ENCODE measurements around the gene NHERF1. TPM values are rescaled to one million over a fixed set of nuclear protein-coding genes. Genes with fewer than 3 reads are reported as not detected.
A peak's percentile ranks its signal among the peaks of the same experiment; 100 is the strongest.

NHERF1 gene
- total and polyA plus RNA-seq, 2 donors from 2014 or later = 71.3 to 448 TPM

DNA sequence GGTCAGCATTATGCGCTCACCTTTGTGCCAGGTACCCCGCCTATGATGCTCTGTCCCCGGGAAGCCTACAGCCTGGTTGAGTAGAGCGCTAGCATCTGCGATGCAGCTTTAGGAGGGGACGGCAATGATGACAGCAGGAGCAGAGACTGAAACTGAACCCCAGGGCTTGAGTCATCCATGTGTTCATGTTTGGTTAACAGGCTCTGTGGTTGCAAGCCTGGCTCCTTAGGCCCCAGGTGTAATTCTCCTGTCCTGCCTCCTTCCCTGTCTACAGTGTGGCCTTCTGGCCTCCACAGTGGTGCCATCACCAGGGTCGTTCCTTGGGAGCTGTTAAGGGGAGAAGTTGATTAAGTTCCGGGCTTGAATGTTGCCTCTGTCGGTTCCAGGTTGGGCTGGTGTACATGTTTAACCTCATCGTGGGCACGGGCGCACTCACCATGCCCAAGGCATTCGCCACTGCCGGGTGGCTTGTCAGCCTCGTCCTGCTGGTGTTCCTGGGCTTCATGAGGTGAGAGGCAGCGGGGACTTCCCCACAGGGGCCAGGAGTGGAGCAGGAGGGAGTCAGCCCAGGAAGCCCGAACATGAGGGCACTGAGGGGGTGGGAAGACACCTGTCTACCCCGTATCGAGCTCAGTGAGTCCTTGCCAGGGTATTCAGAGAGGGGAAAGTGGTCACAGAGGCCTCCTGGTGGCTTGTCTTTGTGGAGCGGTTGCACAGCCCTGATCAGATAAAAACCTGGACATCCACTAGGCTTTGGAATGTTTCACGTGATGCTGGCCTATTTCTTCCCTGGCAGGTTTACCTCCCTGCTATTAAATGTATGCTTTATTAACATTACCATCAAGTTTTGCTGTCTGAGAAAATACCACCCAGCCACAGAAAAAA lies 36.9 kb downstream of the NHERF1 start:
- intact Hi-C loops (cut with DNase I) = no loop called here
- Histone ChIP-seq H3K9ac (ENCODE audit: low read length in 3 of 3) (no peak overlapping the region), H3K4me3 (ENCODE audit: low read length in 3 of 3) (no peak overlapping the region), H3K27me3 (ENCODE audit: control insufficient read depth, insufficient read depth, low read length) (no peaks in the 10 kb centered on the region), H3K9me3 (ENCODE audit: control insufficient read depth in 2 of 3, insufficient read depth in 1 of 3, low read length in 3 of 3) (no peaks in the 10 kb centered on the region), H3K4me1 (ENCODE audit: control insufficient read depth in 2 of 3, insufficient read depth in 2 of 3, low read depth in 1 of 3, low read length in 3 of 3) (no peaks in the 10 kb centered on the region), H3K27ac (ENCODE audit: low read depth in 2 of 2, low read length in 2 of 2) (no peak overlapping the region), H3K36me3 (ENCODE audit: control insufficient read depth in 2 of 3, insufficient read depth in 3 of 3, low read length in 3 of 3) (peaks cover 0 to 5% (median 0%) of the 10 kb centered on the region in 3 donors)
- DNase-seq (no peak), FAIRE-seq (no peak)
- TF ChIP-seq, protein P1, sequence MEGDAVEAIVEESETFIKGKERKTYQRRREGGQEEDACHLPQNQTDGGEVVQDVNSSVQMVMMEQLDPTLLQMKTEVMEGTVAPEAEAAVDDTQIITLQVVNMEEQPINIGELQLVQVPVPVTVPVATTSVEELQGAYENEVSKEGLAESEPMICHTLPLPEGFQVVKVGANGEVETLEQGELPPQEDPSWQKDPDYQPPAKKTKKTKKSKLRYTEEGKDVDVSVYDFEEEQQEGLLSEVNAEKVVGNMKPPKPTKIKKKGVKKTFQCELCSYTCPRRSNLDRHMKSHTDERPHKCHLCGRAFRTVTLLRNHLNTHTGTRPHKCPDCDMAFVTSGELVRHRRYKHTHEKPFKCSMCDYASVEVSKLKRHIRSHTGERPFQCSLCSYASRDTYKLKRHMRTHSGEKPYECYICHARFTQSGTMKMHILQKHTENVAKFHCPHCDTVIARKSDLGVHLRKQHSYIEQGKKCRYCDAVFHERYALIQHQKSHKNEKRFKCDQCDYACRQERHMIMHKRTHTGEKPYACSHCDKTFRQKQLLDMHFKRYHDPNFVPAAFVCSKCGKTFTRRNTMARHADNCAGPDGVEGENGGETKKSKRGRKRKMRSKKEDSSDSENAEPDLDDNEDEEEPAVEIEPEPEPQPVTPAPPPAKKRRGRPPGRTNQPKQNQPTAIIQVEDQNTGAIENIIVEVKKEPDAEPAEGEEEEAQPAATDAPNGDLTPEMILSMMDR (IDR thresholded peaks at IDR 0.05; ENCODE audit: borderline replicate concordance, extremely low read depth, insufficient read depth) = no peak

DNA sequence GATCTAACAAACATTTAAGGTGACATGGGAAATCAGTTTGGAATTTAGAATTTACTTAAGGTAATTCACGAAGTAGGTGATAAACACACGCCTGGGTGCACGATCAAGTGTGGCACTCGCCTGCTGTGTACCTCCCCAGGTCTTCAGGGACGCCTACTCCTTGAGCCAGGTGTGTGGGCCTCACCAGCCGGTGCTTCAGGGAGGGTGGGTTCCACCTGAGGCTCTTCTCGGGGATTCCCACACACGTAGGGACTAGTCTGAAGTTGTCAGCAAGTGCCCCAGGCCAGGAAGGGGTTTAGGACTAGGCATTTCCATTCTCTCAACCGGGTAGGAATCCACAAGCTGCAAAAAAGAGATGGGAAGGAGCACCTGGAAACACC lies 37.5 kb downstream of the NHERF1 start:
- TF ChIP-seq, protein P1 (IDR thresholded peaks at IDR 0.05; ENCODE audit: borderline replicate concordance, extremely low read depth, insufficient read depth) = no peak
- Histone ChIP-seq H3K36me3 (ENCODE audit: control insufficient read depth in 2 of 3, insufficient read depth in 3 of 3, low read length in 3 of 3) (peaks cover 0 to 5% (median 0%) of the 10 kb centered on the region in 3 donors), H3K9ac (ENCODE audit: low read length in 3 of 3) (no peak overlapping the region), H3K27ac (ENCODE audit: low read depth in 2 of 2, low read length in 2 of 2) (no peak overlapping the region), H3K4me3 (ENCODE audit: low read length in 3 of 3) (no peak overlapping the region), H3K4me1 (ENCODE audit: control insufficient read depth in 2 of 3, insufficient read depth in 2 of 3, low read depth in 1 of 3, low read length in 3 of 3) (no peaks in the 10 kb centered on the region), H3K9me3 (ENCODE audit: control insufficient read depth in 2 of 3, insufficient read depth in 1 of 3, low read length in 3 of 3) (no peaks in the 10 kb centered on the region), H3K27me3 (ENCODE audit: control insufficient read depth, insufficient read depth, low read length) (no peaks in the 10 kb centered on the region)
- intact Hi-C loops (cut with DNase I) = no loop called here
- no peak for DNase-seq
- no peak for FAIRE-seq

DNA sequence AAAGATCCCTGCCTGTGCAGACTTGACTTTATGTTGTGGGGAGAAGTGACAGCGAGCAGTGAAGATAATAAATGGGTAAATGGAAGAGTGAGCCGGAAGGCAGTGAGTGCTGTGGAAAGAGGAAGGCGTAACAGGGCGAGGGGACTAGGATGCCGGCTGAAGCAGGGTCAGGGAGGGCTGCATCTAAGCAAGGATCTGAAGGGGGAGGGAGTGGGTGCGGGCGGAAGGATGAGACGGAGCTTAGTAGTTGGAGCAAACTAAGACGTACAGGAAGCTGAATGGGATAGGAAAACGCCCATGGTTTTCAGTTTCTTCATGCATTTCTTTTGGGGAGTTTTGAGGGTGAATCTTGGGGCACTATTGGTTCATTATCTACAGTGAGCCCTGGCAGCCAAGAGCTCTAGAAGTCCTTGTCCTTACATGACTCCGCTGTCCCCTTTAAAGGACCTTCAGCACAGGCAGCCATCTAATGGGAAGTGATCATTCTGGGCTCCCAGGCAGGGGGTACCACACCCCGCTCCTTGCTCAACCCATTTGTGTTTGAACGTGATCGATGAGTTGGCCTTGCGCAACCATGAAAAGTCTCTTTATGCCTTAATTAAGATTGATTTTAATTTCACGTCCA lies 38.1 kb downstream of the NHERF1 start:
- no peak overlapping the region for H3K9ac ChIP-seq (ENCODE audit: low read length in 3 of 3)
- no peak overlapping the region for H3K27ac ChIP-seq (ENCODE audit: low read depth in 2 of 2, low read length in 2 of 2)
- H3K4me3 ChIP-seq (ENCODE audit: low read length in 3 of 3) = no peak overlapping the region
- H3K4me1 ChIP-seq (ENCODE audit: control insufficient read depth in 2 of 3, insufficient read depth in 2 of 3, low read depth in 1 of 3, low read length in 3 of 3) = no peaks in the 10 kb centered on the region
- no peaks in the 10 kb centered on the region for H3K9me3 ChIP-seq (ENCODE audit: control insufficient read depth in 2 of 3, insufficient read depth in 1 of 3, low read length in 3 of 3)
- FAIRE-seq = no peak
- DNase-seq = peak in 3 of 5 donors; percentile 37 to 53 (median 38)
- intact Hi-C loops (cut with DNase I) = no loop called here
- H3K36me3 ChIP-seq (ENCODE audit: control insufficient read depth in 2 of 3, insufficient read depth in 3 of 3, low read length in 3 of 3) = peaks cover 0 to 5% (median 0%) of the 10 kb centered on the region in 3 donors
- no peaks in the 10 kb centered on the region for H3K27me3 ChIP-seq (ENCODE audit: control insufficient read depth, insufficient read depth, low read length)
- TF ChIP-seq, protein P1 (IDR thresholded peaks at IDR 0.05; ENCODE audit: borderline replicate concordance, extremely low read depth, insufficient read depth) = no peak
